Calu3 (cell line): Measurements from ENCODE around the gene SPOCK1. TPM values are rescaled to one million over a fixed set of nuclear protein-coding genes. Genes with fewer than 3 reads are reported as not detected.

Source experiments
- BruUV-seq: library from RNA; stranded (reverse); fragments of 400-500 nt; replicated peaks from 2 replicates; lab custom pipeline; 2021; lab: Mats Ljungman, UMichigan
- CTCF ChIA-PET: fragments of 300-600 bp; sonication (Branson Sonifier 250); formaldehyde crosslinking; loops from one replicate; lab custom pipeline; 2022; ENCODE audit warnings: antibody characterized with exemption; lab: Charles Lee
- DNase-seq: peaks from one replicate; pipeline ENCODE4 v3.0.0; 2022
- H3K27ac Mint-ChIP-seq: one replicate; pipeline ENCODE4 v1.8.0; 2022; ENCODE audit warnings: mixed read lengths; ENCODE audit not compliant: unreplicated experiment
- H3K27me3 Mint-ChIP-seq: one replicate; pipeline ENCODE4 v1.8.0; 2022; ENCODE audit warnings: mixed read lengths; ENCODE audit not compliant: unreplicated experiment
- H3K36me3 Mint-ChIP-seq: one replicate; pipeline ENCODE4 v1.8.0; 2022; ENCODE audit warnings: mild to moderate bottlenecking, moderate library complexity, mixed read lengths; ENCODE audit not compliant: insufficient read depth, unreplicated experiment
- H3K4me1 Mint-ChIP-seq: one replicate; pipeline ENCODE4 v1.8.0; 2022; ENCODE audit warnings: mild to moderate bottlenecking, low read depth, mixed read lengths; ENCODE audit not compliant: unreplicated experiment
- H3K4me3 Mint-ChIP-seq: one replicate; pipeline ENCODE4 v1.8.0; 2022; ENCODE audit warnings: mild to moderate bottlenecking, low read depth, moderate library complexity, mixed read lengths; ENCODE audit not compliant: unreplicated experiment
- H3K9me3 Mint-ChIP-seq: one replicate; pipeline ENCODE4 v1.8.0; 2022; ENCODE audit warnings: low read depth, mixed read lengths; ENCODE audit not compliant: unreplicated experiment
- intact Hi-C: fragments of 100-400 bp; cut with micrococcal nuclease; formaldehyde crosslinking; loops from one replicate; pipeline ENCODE4 v1.10.0; 2022; ENCODE audit not compliant: unreplicated experiment
- total RNA-seq: library from RNA; stranded (reverse); gene quantifications from 2 replicates; pipeline ENCODE4 v1.2.3, GENCODE V29; 2022
- TF ChIP-seq, protein P1 (sequence below): fragments of 200-600 bp; IDR thresholded peaks from one replicate; pipeline ENCODE4 v1.8.0; 2022; ENCODE audit warnings: antibody characterized with exemption; ENCODE audit not compliant: unreplicated experiment

SPOCK1 gene
- total RNA-seq, 1 experiment from 2014 or later: 3.2 TPM

DNA sequence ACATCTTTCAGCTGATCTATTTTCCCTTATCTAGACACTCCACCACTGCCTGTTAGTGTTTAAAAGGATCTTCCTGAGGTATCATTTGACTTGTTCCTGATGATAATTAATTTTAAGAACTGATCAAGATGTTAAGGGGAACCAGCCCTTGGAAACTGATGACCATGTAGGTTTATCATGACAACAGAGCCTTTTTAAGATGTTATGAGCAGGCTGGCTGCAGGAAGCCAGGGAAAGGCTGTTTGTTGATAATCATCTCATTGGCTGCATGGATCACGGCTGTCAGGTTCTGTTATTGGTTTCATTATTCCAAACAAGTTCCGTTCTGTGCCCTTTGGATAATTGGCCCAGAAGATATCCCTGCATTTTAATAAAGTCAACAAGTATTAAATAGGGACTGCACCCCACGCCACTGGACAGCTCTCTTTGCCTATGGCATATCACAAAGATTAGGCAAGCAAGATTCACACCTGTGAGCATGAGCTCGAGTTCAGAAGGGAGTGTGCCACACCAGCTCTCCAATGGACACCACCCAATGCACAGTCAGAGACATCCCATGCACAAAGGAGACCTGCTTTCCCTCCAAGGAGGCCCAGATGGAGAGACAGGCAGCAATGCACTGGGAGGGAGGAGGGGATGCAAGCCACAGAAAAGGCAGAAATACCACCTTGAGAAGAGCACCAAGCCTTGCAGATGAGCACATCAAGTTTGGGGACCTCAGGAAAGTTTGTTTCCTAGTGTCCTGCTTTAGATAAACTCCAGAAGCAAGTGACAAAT lies 88.7 kb downstream of the SPOCK1 start:
- no peak for DNase-seq
- Mint-ChIP-seq H3K36me3 (no peaks in the 10 kb centered on the region), H3K9me3 (no peaks in the 10 kb centered on the region), H3K27ac (no peak overlapping the region), H3K4me3 (no peak overlapping the region), H3K4me1 (no peaks in the 10 kb centered on the region), H3K27me3 (peaks cover 96% of the 10 kb centered on the region)
- no TSS peak for BruUV-seq
- CTCF ChIA-PET: no interaction called here
- intact Hi-C loops: no loop called here
- TF ChIP-seq, protein P1, sequence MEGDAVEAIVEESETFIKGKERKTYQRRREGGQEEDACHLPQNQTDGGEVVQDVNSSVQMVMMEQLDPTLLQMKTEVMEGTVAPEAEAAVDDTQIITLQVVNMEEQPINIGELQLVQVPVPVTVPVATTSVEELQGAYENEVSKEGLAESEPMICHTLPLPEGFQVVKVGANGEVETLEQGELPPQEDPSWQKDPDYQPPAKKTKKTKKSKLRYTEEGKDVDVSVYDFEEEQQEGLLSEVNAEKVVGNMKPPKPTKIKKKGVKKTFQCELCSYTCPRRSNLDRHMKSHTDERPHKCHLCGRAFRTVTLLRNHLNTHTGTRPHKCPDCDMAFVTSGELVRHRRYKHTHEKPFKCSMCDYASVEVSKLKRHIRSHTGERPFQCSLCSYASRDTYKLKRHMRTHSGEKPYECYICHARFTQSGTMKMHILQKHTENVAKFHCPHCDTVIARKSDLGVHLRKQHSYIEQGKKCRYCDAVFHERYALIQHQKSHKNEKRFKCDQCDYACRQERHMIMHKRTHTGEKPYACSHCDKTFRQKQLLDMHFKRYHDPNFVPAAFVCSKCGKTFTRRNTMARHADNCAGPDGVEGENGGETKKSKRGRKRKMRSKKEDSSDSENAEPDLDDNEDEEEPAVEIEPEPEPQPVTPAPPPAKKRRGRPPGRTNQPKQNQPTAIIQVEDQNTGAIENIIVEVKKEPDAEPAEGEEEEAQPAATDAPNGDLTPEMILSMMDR: no peak

DNA sequence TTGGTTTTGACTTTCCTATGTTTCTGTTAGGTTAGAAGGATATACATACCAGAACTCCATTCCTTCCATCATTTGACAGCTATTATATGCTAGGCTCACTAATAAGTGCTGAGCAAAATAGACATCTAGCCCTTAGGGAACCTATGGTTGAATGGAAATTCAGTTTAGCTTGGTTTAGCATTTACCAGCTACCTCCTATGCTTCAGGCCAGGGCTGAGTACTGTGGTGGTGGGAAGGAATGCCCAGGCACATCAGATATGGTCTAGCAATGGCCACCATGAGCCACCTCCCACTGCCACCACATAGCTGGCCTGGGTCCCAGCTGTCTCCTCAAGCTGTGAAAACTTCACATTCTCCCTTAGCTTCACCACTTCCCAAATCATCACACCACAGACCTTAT lies 89.4 kb downstream of the SPOCK1 start:
- H3K9me3 Mint-ChIP-seq: no peaks in the 10 kb centered on the region
- CTCF ChIA-PET: no interaction called here
- H3K4me1 Mint-ChIP-seq: no peaks in the 10 kb centered on the region
- intact Hi-C loops: no loop called here
- H3K4me3 Mint-ChIP-seq: no peak overlapping the region
- H3K36me3 Mint-ChIP-seq: no peaks in the 10 kb centered on the region
- no peak for DNase-seq
- no TSS peak for BruUV-seq
- peaks cover 96% of the 10 kb centered on the region for H3K27me3 Mint-ChIP-seq
- TF ChIP-seq, protein P1: no peak
- H3K27ac Mint-ChIP-seq: no peak overlapping the region

DNA sequence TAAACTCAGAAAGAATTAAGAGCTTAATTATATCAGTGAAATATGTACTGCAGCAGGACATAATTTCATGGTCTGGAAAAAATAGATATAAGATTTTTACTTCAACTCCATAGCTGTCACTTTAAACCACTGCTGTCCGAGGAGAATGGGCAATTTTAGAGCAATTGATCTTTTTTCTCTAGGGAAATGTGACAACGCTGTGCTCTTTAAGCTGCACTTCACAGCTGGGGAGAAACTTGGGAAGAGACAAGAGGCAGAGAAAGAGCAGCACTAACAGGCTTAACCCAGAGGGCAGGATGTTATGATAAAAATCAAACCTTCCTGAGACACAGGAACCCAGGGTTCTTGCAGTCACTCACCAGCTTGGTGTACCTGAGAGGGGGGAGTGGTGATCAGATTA lies 92.0 kb downstream of the SPOCK1 start:
- CTCF ChIA-PET: interaction anchor here (0.8 kb wide), 1 partner anchor 18 kb away, joined by 3 read pairs; no protein-coding TSS in a partner anchor
- Mint-ChIP-seq H3K9me3 (no peaks in the 10 kb centered on the region), H3K4me3 (no peak overlapping the region), H3K27me3 (peaks cover 96% of the 10 kb centered on the region), H3K4me1 (no peaks in the 10 kb centered on the region), H3K27ac (no peak overlapping the region), H3K36me3 (no peaks in the 10 kb centered on the region)
- TF ChIP-seq, protein P1: no peak
- no peak for DNase-seq
- intact Hi-C loops: no loop called here
- no TSS peak for BruUV-seq

DNA sequence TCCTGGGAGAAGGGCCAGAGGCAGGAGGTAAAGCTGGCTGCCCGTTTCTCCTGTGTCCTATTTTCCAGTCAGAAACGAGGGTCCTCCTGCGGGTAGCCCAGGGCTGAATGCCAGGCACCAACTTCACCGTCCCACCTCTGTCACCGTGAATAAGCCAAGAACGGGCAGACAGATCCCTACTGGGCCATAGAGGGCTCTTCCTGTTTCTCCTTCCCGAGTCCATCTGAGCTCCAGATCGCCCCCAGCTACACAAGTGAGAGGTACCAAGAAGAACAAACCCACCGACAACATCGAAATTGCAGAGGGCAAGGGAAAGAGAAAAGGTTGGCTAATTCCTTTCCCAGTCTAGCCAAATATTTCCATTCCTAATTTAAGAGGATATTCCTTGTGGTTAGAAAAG lies 93.7 kb downstream of the SPOCK1 start:
- DNase-seq: no peak
- no TSS peak for BruUV-seq
- Mint-ChIP-seq H3K36me3 (no peaks in the 10 kb centered on the region), H3K27me3 (peaks cover 95% of the 10 kb centered on the region), H3K9me3 (no peaks in the 10 kb centered on the region), H3K27ac (no peak overlapping the region), H3K4me1 (no peaks in the 10 kb centered on the region), H3K4me3 (no peak overlapping the region)
- intact Hi-C loops: no loop called here
- TF ChIP-seq, protein P1: no peak
- CTCF ChIA-PET: interaction anchor here (0.8 kb wide), 1 partner anchor 10 kb away, joined by 4 read pairs; no protein-coding TSS in a partner anchor
